ENCODE measurements around the gene DMD.
"Not testable (repeated sequence)": the region's sequence is repeated elsewhere in the genome, so short reads cannot be mapped to it uniquely, and the experiment has no call there.

Gene DMD

GRCh38 chrX:32268207-32268606, 943.1 kb downstream of the DMD start:
- no peak for DNase-seq (ENCODE audit: low read depth)

- no peak for DNase-seq (ENCODE audit: low read depth)
These were observed 943.6 kb downstream of the DMD start for GRCh38 chrX:32267796-32268195.

- DNase-seq (ENCODE audit: low read depth): not testable (repeated sequence)
These were observed 964.7 kb downstream of the DMD start for GRCh38 chrX:32246675-32247074.

GRCh38 chrX:32195611-32196010, 1015.7 kb downstream of the DMD start:
- DNase-seq (ENCODE audit: low read depth): no peak

GRCh38 chrX:32191316-32191715, 1020.0 kb downstream of the DMD start:
- DNase-seq (ENCODE audit: low read depth): no peak

DNA sequence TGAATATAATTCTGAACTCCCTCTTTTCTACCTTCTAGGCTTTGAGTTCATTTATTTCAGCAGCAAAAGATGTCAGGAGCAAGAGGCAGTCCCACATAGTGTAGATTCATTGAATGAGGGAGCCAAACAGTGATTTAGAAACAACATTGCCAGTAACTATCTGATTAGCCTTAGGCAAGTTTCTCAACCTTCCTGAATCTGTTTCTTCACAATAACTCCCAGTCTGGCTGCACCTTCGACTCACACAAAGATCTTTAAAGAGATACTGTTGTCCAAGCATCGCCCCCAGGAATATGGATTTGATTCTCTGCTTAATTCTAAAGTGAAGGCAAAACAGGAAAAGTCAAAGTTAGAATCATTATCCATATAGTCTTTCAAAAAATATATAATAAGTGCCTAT, 1026.2 kb downstream of the DMD start:
- no peak for DNase-seq (ENCODE audit: low read depth)

DNA sequence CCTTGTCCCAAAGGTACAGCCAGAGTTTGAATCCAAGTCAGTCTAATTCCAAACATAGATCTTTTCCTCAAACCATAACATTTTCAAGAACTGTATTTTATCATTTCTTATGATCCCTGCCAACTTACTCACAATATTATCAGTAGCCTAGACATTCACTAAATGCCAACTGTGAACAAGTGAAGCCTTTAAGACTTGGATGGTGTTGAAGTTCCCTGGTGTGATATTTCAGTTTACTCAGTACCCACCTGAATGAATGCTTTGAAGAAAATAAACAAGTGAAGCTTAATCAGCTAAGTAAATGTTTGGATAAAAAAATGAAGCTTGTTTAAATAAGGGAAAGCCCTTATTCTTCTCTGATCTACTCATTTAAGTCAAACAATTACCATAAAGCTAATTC, 1028.3 kb downstream of the DMD start:
- DNase-seq (ENCODE audit: low read depth): no peak

GRCh38 chrX:32176510-32176909, 1034.8 kb downstream of the DMD start:
- DNase-seq (ENCODE audit: low read depth): no peak

DNA sequence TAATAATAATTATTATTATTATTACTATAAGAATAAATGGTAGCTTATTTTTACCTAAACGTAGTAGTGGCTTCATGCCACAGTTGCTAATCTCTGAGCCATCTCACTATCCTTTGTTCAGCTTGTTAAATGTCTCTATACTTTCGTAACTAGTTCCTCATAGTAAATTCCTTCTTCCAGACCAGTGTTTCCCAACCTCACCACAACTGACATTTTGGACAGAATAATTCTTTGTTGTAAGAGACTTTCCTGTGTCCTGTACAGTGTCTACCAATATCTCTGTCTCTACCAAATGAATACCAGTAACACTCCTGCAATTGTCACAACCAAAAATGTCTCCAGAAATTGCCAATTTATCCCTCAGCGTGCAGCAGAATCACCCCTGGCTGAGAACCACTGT, 1040.9 kb downstream of the DMD start:
- no peak for DNase-seq (ENCODE audit: low read depth)

- DNase-seq (ENCODE audit: low read depth): no peak
These were observed 1056.2 kb downstream of the DMD start for GRCh38 chrX:32155044-32155638.

DNA sequence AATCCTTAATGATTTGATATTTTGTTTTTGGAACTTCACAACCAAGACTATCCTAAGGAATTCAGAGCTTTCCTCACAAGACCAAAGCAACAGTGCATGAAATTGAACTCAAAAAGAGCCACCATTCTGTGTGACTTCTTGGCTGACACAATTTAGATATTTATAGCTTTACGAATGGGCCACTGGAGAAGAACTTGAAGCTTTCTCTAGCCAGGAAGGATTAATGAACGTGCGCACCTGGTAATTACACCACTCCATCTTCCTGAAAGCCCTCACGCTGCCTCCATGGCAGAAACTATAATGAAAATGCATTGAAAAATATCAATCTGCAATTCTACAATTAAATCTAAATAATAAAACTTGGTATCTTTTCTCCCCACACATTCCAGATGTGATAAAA, 1057.8 kb downstream of the DMD start:
- no peak for DNase-seq (ENCODE audit: low read depth)

DNA sequence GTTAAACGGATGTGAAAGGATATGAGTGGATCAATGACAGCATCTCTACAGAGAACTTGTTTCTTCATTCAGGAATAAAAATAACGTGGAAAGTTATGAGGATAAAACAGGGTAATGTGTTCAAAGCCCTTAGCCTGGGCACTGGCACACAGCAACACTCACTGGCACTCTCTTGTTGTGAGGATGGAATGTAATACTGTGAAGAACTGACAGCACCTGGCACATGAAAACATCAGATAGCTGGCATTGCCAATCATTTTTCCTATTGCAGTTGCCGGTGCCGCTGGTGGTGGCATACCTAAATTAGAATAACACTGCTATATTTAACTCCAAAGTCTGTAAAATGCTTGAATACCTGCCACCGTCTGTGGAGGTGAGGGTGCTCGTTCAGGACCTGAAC, 1061.2 kb downstream of the DMD start:
- no peak for DNase-seq (ENCODE audit: low read depth)

DNA sequence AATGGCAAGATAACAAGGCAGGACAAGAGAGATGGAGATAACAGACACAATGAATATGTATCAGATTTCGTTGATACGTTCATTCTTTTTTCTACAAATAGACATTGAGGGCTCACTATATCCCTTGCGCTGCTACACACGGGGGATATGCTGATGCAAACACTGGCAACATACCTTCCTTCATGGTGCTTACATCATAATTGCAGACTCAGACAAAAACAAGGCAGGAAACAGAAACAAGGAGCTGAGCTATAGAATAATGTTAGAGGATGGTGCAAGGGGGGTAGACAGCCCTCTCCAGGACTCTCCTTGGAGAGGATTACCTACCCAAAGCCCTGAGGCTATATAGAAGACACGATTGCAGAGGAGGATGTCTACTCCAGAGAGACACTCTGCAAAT, 1069.5 kb downstream of the DMD start:
- DNase-seq (ENCODE audit: low read depth): no peak

GRCh38 chrX:32139476-32139875, 1071.9 kb downstream of the DMD start:
- DNase-seq (ENCODE audit: low read depth): no peak

DNA sequence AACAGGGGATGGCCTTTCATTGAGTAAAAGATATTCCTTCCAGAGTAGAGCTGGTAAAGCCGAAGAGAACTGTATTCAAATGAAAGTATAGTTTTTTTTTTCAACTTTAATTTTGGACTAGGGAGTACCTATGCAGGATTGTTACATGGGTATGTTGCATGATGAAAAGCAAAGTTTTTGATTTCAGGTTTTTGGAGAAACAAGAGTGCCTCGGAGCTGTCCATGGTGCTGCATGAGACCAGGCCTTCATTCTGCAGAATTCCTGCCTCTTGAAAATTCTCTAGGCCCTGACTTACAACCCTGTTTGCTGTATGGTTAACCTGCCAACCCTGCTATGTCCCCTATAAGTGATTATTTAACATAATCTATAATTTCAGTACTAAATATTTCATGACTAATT, 1073.8 kb downstream of the DMD start:
- no peak for DNase-seq (ENCODE audit: low read depth)

GRCh38 chrX:32126997-32127396, 1084.4 kb downstream of the DMD start:
- no peak for DNase-seq (ENCODE audit: low read depth)

- no peak for DNase-seq (ENCODE audit: low read depth)
These were observed 1092.5 kb downstream of the DMD start for GRCh38 chrX:32118832-32119231.

DNA sequence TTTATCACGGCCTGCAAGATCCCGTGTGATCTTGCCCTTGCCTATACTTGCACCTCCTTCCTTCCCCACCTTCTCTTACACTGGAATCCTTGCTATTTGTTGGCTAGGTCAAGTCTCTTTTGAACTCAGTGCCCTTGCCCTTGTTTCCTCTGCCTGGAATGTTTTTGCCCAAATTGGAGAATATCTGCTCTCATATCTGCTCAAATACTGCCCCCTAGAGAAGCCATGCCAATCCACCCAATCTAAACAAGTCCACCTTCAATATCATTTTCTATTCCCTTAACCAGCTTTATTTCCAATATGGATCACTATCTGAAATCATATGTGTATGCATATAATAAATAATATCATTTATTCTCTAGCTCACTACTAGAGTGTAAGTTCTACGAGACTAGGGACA, 1095.3 kb downstream of the DMD start:
- DNase-seq (ENCODE audit: low read depth): no peak

- no peak for DNase-seq (ENCODE audit: low read depth)
These were observed 1123.7 kb downstream of the DMD start for GRCh38 chrX:32087663-32088062.

GRCh38 chrX:32084757-32085156, 1126.6 kb downstream of the DMD start:
- DNase-seq (ENCODE audit: low read depth): no peak

DNA sequence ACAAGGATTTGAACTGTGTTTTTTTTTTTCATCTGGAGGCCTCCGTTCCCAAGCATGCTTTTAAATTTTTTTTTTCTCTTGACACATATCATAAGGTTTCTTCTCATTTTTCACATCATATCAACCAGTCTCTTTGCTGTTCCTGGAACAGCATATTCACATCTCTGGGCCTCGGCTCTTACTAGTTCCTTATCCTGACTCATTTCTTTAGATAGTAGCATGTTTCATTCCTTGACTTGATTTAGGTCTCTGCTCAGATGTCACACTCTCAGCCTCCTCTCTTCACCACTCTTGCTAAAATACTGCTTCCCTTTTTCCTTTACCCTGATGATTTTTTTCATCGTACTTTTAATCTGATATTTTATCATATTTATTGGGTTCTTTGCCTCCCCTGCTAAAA, 1163.1 kb downstream of the DMD start:
- no peak for DNase-seq (ENCODE audit: low read depth)

DNA sequence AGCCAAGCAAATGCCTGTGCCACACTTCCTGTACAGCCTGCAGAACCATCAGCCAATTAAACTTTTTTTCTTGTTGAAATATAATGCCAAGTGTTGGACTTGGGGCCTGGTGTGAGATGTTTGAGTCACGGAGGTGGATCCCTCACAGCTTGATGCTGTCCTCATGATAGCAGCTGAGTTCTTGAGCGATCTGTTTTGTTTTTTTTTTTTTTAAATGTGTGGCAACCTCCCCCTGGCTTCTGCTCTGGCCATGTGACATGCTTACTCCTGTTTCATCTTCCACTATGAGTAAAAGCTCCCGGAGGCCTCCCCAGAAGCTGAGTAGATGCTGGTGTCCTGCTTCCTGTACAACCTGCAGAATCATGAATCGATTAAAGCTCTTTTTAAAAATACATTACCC, 1166.2 kb downstream of the DMD start:
- no peak for DNase-seq (ENCODE audit: low read depth)

DNA sequence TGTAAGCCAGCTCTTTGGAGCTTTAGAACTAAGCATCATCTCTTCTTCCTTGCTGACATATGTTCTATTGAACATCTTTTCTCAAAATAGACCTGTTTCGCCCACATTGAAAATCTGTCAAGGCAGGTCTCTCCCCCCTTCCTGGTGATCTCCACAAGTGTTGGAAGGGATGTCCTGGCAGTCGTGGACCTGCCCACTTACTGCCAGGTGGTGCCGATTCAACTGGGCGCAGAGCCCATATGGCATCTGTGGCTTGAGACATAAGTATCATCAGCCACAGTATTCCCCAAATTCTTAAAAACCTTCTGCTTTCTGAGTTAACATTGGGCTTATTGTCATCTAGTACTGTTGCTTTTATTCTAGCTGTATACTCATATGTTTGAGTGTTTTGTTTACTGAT, 1170.2 kb downstream of the DMD start:
- DNase-seq (ENCODE audit: low read depth): no peak

DNA sequence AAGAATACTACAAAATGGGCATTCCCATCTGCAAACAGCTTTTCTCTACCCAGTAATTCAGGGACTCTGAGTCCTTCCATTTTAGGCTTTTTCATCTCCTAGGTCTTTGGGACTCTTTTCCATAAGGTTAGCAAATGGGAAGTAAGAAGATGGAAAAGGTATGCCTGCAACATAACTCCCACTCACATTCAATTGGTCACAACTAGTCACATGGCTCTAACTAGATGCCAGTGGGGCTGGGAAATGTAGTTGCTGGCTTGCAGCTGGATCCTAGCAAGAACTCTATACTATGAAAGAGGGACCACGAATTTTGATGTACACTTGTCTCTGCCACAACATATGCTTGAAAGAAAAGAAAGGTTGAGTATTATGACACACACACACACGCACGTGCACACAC, 1184.6 kb downstream of the DMD start:
- DNase-seq (ENCODE audit: low read depth): no peak

GRCh38 chrX:32024072-32024471, 1187.3 kb downstream of the DMD start:
- no peak for DNase-seq (ENCODE audit: low read depth)

Measured in non-pigmented ciliary epithelial cell (primary cell).